Measurements from ENCODE around the gene ALAS1.

- TF ChIP-seq CTCF (optimal IDR thresholded peaks at IDR 0.05 in 1 of 3, IDR thresholded peaks at IDR 0.05 in 1 of 3, conservative IDR thresholded peaks at IDR 0.05 in 1 of 3; ENCODE audit: extremely low read depth in 1 of 3, insufficient read depth in 2 of 3, low read length in 3 of 3) (no peak), EZH2 (IDR thresholded peaks at IDR 0.05; ENCODE audit: low read length) (no peak)
Measured at GRCh38 chr3:52221563-52222318, 23.8 kb downstream of the ALAS1 start.
